ENCODE results near the gene CNOT2. TPM values are rescaled to one million over a fixed set of nuclear protein-coding genes. Genes with fewer than 3 reads are reported as not detected.

The CNOT2 gene
- polyA plus RNA-seq, 1 of the 3 experiments (the other 2 are of a cell fraction) = 45.3 TPM

- Histone ChIP-seq H2AFZ (ENCODE audit: low read depth) (no peak overlapping the region), H3K4me2 (no peak overlapping the region), H3K9me2 (no peaks in the 10 kb centered on the region), H3K4me3 (ENCODE audit: low read depth in 2 of 2, low read length in 1 of 2) (no peak overlapping the region), H3K9ac (no peak overlapping the region), H3K9me3 (no peaks in the 10 kb centered on the region), H3K79me2 (ENCODE audit: insufficient read depth) (peaks cover 93% of the 10 kb centered on the region), H3K36me3 (replicated peaks in 1 of 2; ENCODE audit: control insufficient read depth in 1 of 2, insufficient read depth in 2 of 2, low read length in 1 of 2) (peaks cover 43% of the 10 kb centered on the region in 2 experiments), H3F3A (replicated peaks; ENCODE audit: insufficient read depth) (peaks cover 5% of the 10 kb centered on the region), H4K20me1 (ENCODE audit: insufficient read depth) (peaks cover 8% of the 10 kb centered on the region; the same call in 1 of the 2 replicates), H3K4me1 (ENCODE audit: control insufficient read depth in 1 of 2, insufficient read depth in 2 of 2, low read depth in 1 of 2, low read length in 1 of 2) (peaks cover 0 to 2% of the 10 kb centered on the region in 2 experiments; a peak in 2 of 4 replicates), H3K27me3 (ENCODE audit: insufficient read depth) (no peaks in the 10 kb centered on the region), H3K27ac (ENCODE audit: low read depth in 2 of 2, low read length in 1 of 2) (no peak overlapping the region)
- WGBS (ENCODE audit: low lambda C conversion rate) = 71% methylated on average over 3 of the region's 3 CpGs
- ChIA-PET CTCF (interaction anchor here (1.1 to 1.2 kb wide), 2 partner anchors 11 to 383 kb away, joined by 3 read pairs; no protein-coding TSS in a partner anchor), POLR2A (no interaction called here)
- no peak for TF ChIP-seq NFIC (IDR thresholded peaks at IDR 0.05; ENCODE audit: borderline replicate concordance)
- TF ChIP-seq POLR2AphosphoS5 (IDR thresholded peaks at IDR 0.05; ENCODE audit: low read depth, low read length) = no peak
- no peak for TF ChIP-seq USF2 (IDR thresholded peaks at IDR 0.05; ENCODE audit: borderline replicate concordance, low read depth, low read length)
- no peak for TF ChIP-seq TCF12 (IDR thresholded peaks at IDR 0.05)
- no peak for TF ChIP-seq FOXJ3 (CRISPR knock-in tag; IDR thresholded peaks at IDR 0.05)
- no peak for TF ChIP-seq YY1 (IDR thresholded peaks at IDR 0.05; ENCODE audit: low read depth)
- no peak for TF ChIP-seq MXI1 (IDR thresholded peaks at IDR 0.05; ENCODE audit: low read depth, low read length)
- no peak for TF ChIP-seq RCOR1 (IDR thresholded peaks at IDR 0.05; ENCODE audit: low read length)
- TF ChIP-seq RAD21 (IDR thresholded peaks at IDR 0.05; ENCODE audit: low read length) = no peak
- TF ChIP-seq IRF3 (IDR thresholded peaks at IDR 0.05; ENCODE audit: low read depth, low read length) = no peak
- TF ChIP-seq GATA2 (CRISPR knock-in tag; IDR thresholded peaks at IDR 0.05) = no peak
- no peak for TF ChIP-seq PBX3 (IDR thresholded peaks at IDR 0.05)
- no peak for TF ChIP-seq ELF1 (IDR thresholded peaks at IDR 0.05)
- no peak for TF ChIP-seq CHD2 (IDR thresholded peaks at IDR 0.05; ENCODE audit: low read length, partially characterized antibody)
- TF ChIP-seq EP300 (IDR thresholded peaks at IDR 0.05; ENCODE audit: borderline replicate concordance in 1 of 2, low read depth in 1 of 2, low read length in 1 of 2) = no peak
- DNase-seq = no peak
Measured at GRCh38 chr12:70283232-70283631, 40.0 kb downstream of the CNOT2 start.

- H3K9me2 ChIP-seq = no peaks in the 10 kb centered on the region
- no peak for DNase-seq
- H3F3A ChIP-seq (replicated peaks; ENCODE audit: insufficient read depth) = peaks cover 3% of the 10 kb centered on the region
- no peaks in the 10 kb centered on the region for H3K27me3 ChIP-seq (ENCODE audit: insufficient read depth)
- no peak overlapping the region for H3K4me3 ChIP-seq (ENCODE audit: low read depth in 2 of 2, low read length in 1 of 2)
- H4K20me1 ChIP-seq (ENCODE audit: insufficient read depth) = no peaks in the 10 kb centered on the region; the same call in 1 of the 2 replicates
- WGBS (ENCODE audit: low lambda C conversion rate) = 95% methylated on average over 2 of the region's 2 CpGs
- H3K27ac ChIP-seq (ENCODE audit: low read depth in 2 of 2, low read length in 1 of 2) = no peak overlapping the region
- H3K4me2 ChIP-seq = no peak overlapping the region
- H3K79me2 ChIP-seq (ENCODE audit: insufficient read depth) = peaks cover 98% of the 10 kb centered on the region
- ChIA-PET POLR2A (no interaction called here), CTCF (no interaction called here)
- no peak overlapping the region for H2AFZ ChIP-seq (ENCODE audit: low read depth)
- no peak overlapping the region for H3K9ac ChIP-seq
- H3K4me1 ChIP-seq (ENCODE audit: control insufficient read depth in 1 of 2, insufficient read depth in 2 of 2, low read depth in 1 of 2, low read length in 1 of 2) = no peaks in the 10 kb centered on the region
- peaks cover 6% of the 10 kb centered on the region for H3K9me3 ChIP-seq
- H3K36me3 ChIP-seq (replicated peaks in 1 of 2; ENCODE audit: control insufficient read depth in 1 of 2, insufficient read depth in 2 of 2, low read length in 1 of 2) = peaks cover 28 to 48% of the 10 kb centered on the region in 2 experiments
- no peak for TF ChIP-seq GABPA (IDR thresholded peaks at IDR 0.05; ENCODE audit: low read depth)
- no peak for TF ChIP-seq USF1 (IDR thresholded peaks at IDR 0.05; ENCODE audit: borderline replicate concordance, low read depth)
- no peak for TF ChIP-seq TCF12 (IDR thresholded peaks at IDR 0.05)
- no peak for TF ChIP-seq YY1 (IDR thresholded peaks at IDR 0.05; ENCODE audit: low read depth)
- no peak for TF ChIP-seq ELF1 (IDR thresholded peaks at IDR 0.05)
- TF ChIP-seq CTCF (IDR thresholded peaks at IDR 0.05) = no peak
- TF ChIP-seq IRF3 (IDR thresholded peaks at IDR 0.05; ENCODE audit: low read depth, low read length) = no peak
- no peak for TF ChIP-seq NRF1 (IDR thresholded peaks at IDR 0.05; ENCODE audit: low read depth, low read length)
- TF ChIP-seq CHD2 (IDR thresholded peaks at IDR 0.05; ENCODE audit: low read length, partially characterized antibody) = no peak
- no peak for TF ChIP-seq TAF1 (IDR thresholded peaks at IDR 0.05; ENCODE audit: borderline replicate concordance, low read depth, low read length)
- no peak for TF ChIP-seq RAD21 (IDR thresholded peaks at IDR 0.05; ENCODE audit: low read length)
- no peak for TF ChIP-seq SMC3 (IDR thresholded peaks at IDR 0.05; ENCODE audit: low read depth, low read length)
Measured at GRCh38 chr12:70288817-70289216, 45.6 kb downstream of the CNOT2 start.

All from SK-N-SH (cell line).